CD4-positive, alpha-beta T cell treated with Interleukin-4 for 1 hour (primary cell): ENCODE results near the gene ZNF552.

Experiments used
- DNase-seq, 2 donors: peaks; one replicate each; pipeline ENCODE4 v3.0.0-alpha.2; 2020 to 2022

Gene ZNF552

DNA sequence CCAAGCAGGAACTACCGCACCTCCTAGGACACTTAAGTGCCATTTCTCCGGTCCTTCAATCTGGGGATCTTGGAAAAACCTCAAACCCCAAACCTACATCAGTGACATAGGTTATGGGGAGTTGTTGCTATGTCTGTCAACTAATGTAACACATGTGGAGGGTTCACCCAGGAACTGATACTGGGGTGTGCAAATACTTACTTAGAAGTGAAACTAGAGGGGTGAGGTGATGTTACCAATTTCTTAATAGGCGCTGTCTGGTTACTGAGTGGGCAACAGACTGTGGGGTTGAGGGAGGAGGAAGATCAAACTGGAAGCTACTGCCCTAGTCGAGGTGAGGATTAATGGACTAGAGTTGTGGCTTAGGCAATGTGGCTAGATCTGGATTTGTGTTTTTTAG, 43.3 kb downstream of the ZNF552 start:
- no peak for DNase-seq

DNA sequence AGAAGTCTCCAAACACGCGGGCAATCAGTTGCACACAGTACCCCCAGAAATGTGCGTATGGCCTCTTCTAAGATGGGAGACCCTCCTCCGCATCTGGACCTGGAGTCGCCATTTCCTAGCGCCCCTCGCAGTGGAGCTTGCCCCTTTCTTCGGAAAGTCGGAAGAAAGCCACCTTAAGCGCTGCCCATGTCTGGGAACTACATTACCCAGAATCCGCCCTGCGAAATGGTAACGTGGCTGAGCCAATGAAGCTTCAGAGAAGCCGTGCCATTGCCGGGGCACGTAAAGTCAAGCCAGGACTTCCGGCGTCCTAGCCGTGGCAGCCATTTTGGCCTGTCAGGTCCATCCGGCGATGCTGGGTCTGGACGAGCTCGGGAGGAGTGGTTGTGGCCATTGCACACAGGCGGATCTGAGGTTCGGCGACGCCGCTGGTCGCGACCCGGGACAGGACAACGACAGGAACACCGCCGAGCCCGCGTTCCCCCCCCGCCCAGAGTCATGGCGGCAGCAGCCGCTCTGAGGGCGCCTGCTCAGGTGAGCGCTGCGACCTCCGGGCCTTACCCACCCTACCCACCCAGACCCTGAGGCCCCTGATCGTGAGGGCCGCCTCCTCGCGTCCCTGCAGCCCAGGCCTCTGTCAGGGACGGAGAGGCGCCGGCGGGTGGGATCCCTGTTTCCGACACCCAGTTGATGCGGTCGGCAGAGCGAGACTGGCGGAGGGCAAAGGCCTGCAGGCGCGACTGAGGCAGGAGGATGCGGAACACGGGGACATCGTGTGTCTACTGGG, 45.2 kb downstream of the ZNF552 start, which contains the start of gene ZNF586:
Gene ZNF586, plus strand, starts transcription at position 332 of the 787 bp plus-strand sequence. Its CDS starts 167 bp downstream, at position 499.
- peak; percentile 90 to 91 for DNase-seq

DNA sequence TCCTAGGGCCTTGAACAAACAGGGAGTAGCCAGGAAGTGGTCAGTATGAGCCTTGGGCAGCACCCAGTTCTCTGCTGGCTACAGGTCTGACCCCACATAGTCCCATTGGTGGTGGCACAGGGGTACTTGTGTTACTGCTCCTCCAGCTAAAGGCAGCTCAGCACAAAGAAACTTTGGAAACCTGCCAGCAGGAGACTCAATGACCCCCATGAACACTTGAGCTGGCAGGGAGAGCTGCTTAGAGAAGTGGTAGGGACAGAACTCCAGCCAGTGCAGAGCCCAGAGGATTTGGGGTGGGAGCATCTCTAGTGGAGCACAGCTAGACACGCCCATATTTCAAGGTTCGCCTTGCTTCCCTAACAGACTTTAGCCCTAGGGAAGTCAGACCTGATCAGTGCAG, 55.6 kb downstream of the ZNF552 start:
- DNase-seq, result no peak

DNA sequence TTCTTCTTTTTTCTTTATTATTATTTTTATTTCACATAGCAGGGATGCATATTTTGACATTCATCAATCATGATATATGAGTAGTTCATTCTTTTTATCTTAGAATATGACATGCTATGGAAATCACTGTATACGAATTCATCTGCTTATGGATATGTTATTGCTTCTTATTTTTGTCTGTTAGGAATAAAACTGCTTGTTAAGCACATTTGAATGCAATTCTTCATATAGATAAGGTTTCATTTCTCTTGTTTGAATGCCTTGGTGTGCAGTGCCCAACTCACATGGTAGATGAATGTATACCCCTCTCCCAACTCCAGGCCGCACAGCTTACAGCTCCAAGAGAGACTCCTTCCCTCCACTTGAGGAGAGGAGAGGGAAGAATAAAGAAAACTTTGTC, 56.8 kb downstream of the ZNF552 start:
- DNase-seq, result no peak
